Ramos (cell line): ENCODE results near the gene PEAK1.
"Not testable (repeated sequence)": the region's sequence is repeated elsewhere in the genome, so short reads cannot be mapped to it uniquely, and the experiment has no call there.

Experiments
- in situ Hi-C: fragments of 300-500 bp; cut with MboI; formaldehyde crosslinking; loops from one replicate; pipeline ENCODE4 v1.14.3; 2022; ENCODE audit warnings: low sequenced_read_pairs; ENCODE audit not compliant: unreplicated experiment

Gene PEAK1

GRCh38 chr15:77329202-77329601 is 90.7 kb downstream of the PEAK1 start:
- in situ Hi-C loops = no loop called here

GRCh38 chr15:77327844-77328529 is 91.9 kb downstream of the PEAK1 start:
- in situ Hi-C loops = no loop called here

DNA sequence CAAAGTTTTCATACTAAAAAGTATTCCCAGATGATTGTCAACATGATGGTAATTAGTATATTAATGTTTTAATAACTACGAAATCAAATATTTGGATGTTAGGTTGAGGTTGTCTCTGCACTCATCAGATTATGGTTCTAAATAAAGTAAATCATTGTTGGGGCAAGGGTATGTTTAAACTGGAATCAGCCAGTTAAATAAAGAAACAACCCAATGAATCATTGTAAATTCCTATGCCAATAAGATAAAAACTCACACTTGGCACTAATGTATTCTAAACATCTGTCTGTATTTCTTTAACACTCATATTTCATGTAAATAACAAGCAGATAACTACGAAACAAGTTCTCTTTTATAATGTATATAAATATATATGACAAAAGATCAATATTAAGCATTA is 92.7 kb downstream of the PEAK1 start:
- in situ Hi-C loops = no loop called here

DNA sequence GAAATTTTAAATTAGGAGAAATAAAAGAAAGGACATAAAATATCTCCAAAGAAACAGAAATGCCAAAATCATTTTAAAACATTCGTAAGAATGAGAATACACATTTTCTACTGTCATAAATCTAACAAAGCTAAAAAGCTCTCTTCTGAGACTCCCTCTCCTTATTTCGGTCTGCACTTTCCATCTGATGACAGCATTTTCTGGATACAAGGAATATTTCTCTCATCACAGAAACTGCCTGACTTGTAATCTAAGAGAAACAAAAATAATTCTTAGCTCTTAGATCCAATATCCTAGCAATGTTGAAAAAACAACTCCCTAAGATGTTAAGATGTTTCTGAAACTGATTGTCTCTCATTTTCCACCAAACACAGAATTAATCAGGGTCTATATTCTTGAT is 93.5 kb downstream of the PEAK1 start:
- in situ Hi-C loops = no loop called here

DNA sequence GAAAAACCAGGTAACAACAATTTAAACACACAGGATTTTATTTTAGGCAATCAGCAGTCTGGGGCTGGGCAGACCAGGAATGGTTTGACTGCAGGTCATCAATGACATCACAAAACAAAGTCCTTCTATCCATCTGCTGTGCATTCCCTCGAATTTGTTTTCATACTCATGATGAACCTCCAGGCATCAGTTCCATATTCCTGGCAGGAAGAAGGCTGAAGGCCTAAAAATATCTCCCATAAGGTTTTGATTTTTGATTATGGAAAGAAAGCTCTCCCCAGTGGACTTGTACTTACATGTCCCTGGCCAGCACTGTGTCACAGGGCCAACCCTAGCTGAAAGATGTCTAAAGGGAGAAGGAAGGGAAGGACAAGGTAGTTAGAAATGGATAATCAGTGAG is 107.4 kb downstream of the PEAK1 start:
- in situ Hi-C loops = no loop called here

DNA sequence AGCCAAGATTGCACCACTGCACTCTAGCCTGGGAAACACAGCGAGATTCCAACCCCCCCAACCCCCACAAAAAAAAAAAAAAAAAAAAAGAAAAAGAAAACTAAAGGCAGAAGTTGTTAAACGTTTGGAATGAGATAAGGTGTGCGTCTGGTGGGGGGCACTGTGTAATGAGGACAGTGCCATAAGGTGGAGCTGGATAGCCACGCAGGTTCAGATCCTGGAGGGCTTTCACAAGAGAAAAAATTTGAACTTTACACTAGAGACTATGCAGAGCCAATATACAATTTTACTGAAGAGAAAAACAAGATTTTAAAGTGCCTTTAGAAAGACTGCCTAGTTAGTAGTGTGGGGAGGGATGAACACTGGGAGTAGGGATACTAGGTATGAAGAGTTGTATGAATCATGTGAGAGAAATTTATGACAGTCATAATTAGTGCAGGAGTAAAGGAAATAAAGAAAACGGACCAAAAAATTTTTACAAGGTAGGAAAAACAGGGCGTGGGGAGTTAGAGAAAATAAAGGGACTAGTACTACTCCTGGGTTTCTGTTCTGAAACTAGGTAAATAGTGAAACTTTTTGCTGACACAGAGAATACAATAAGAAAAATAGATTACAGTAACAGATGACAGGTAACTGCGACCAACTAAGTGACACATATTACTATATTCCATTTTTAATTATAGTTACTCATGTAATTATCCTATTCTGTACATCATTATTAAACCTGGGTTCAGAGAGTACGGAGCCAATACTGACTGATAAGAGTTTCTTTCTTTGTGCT is 108.1 kb downstream of the PEAK1 start:
- in situ Hi-C loops = no loop called here

DNA sequence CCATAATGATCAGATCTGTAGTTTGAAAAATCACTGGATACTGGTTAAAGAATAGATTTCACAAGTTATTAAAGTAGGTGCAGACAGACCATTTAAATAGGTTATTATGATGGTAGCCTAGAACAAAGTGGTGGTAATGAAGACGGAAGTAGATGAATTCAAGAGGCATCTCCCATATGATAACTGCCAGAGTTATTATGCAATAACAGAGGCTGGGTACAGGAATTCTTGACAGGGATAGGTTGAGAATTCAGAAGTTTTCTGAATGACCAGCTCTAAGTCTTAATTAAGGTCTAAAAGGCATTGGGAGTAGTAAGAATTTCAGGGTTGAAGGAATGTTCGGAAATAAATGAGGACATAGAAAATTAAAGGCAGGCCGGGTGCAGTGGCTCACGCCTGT is 108.9 kb downstream of the PEAK1 start:
- in situ Hi-C loops = no loop called here

- in situ Hi-C loops = no loop called here
These were observed 110.5 kb downstream of the PEAK1 start for GRCh38 chr15:77309392-77309791.

DNA sequence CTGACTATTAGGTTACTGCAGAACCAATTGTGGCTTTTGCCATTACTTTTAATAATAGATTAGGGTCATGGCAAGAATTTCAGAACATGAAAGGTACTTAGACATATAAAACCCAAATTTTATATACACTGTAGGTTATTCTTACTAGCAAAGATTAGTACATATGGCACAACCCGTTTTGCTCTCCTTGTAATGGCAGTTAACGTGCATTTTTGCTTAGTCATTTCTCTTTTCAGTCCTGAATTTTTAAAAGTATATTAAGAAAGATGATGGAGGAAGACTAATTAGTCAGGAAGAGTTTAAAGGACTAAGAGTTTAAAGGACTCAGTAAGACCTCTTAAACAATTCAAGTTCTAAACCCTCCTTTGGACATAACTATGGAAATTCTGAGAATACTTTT is 114.0 kb downstream of the PEAK1 start:
- in situ Hi-C loops = no loop called here

- in situ Hi-C loops = no loop called here
These were observed 123.0 kb downstream of the PEAK1 start for GRCh38 chr15:77296773-77297337.

DNA sequence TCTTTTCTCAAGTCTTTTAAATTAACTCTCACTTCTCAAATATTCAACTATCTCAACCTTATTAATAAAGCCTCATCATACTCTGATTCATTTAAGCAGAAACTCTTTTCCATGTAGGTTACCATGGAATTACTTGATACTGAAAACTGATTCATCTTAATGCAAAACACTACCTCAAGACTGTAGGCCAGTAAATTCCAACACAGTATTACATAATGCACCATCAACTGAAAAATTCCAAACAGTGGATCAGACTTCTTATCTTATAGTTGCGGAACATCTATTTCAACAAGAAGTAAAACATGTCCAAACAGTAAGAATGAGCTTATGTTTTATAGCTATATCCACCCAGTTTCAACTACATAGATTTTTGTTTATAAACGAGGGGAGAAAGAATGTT is 124.5 kb downstream of the PEAK1 start:
- in situ Hi-C loops = no loop called here

- in situ Hi-C loops = no loop called here
These were observed 126.8 kb downstream of the PEAK1 start for GRCh38 chr15:77292969-77293558.

GRCh38 chr15:77291107-77291506 is 128.8 kb downstream of the PEAK1 start:
- in situ Hi-C loops = no loop called here

DNA sequence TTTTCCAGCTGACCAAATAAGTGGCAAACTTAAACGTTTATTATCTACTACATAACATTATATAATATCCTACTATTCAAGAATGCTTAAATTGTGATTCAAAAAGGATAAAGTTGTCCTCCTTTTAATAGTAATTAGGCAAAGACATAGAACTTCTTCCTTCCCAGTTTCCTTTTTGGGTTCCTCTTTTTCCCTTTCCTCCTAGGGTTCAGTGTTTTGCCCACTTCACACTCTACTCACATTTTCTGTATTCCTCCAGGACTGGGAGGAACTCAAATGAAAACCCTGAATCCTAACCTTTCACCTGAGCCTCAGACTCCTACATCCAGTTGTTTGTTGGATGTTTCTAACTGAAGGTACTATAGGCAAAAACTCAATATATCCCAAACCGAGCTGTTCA is 132.5 kb downstream of the PEAK1 start:
- in situ Hi-C loops = no loop called here

- in situ Hi-C loops = no loop called here
These were observed 134.6 kb downstream of the PEAK1 start for GRCh38 chr15:77285057-77285997.

DNA sequence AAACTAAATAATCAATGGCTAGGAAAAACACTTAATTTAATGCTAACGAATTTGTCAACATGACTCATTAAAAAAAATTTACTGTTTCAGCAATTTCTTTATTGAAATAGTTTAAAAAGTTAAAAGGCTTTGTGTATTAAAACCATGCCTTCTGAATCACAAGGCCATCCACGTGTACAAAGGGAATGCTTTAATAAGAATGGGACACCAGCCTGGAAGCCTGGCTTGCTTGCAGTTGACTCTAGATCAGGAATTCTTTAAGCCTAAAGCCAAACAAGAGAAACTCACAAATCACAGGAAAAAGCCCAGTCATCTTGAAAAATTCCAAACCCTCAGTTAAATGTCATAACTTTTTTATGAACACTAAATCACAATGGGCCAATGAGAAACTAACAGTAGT is 137.6 kb downstream of the PEAK1 start:
- in situ Hi-C loops = no loop called here

DNA sequence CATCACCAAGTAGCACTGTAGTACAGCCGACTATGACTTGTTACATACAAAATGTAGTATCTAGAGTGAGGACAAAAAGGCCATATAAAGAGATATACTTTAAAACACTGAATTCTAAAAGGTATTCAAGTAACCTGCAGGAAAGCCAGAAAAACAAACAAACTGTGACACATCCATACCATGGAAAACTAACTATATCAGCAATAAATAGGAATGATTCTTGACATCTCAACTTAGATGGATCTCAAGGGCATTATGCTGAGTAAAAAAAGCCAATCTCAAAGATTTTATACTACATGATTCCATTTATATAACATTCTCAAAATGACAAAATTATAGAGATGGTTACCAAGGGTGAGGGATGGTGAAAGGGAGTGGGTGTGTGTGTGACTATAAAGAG is 143.0 kb downstream of the PEAK1 start:
- in situ Hi-C loops = no loop called here

DNA sequence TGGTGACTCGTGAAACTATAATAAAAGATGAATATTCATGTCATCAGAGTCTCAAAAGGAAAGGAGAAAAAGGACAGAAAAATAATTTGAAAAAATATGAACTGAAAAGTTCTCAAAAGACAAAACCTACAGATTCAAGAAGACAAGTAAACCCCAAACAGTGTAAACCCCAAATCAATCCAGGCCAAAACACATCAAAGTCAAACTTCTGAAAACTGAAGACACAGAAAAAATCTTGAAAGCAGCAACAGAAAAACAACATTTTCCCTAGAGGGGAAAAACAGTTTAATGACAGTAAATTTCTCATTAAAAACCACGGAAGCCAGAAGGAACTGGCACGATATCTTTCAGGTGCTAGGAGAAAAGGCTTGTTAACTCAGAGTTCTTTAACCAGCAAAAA is 143.8 kb downstream of the PEAK1 start:
- in situ Hi-C loops = no loop called here

GRCh38 chr15:77273136-77273535 is 146.8 kb downstream of the PEAK1 start:
- in situ Hi-C loops = not testable (repeated sequence)

DNA sequence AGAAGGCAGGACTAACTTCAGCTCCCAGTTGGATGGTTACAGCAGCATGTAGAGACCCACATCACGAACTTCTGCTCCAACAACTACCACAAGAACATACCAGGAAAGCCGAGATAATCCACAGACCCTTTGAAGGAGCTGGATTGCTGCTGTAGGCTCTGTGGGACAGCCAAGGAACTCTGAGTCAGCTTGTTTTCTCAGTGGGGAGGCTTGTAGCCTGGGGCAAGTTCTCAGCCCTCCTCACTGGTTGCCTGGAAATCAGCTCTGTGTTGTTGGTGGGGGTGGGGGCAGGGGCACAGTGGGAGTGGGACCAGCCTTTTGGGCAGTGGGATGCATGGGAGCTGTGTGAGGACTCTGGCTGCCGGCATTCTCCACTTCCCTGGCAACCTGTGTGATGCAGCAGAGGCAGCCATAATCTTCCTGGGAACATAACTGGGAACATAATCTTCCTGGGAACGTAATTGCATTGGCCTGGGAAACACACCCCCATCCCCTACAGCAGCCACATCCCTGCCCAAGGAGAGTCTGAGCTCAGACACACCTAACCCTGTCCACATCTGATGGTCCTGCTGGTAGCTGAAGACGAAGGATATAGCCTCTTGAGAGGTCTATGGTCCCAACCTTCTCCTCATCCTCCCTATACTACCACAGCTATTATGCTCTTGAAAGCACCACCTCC is 153.1 kb downstream of the PEAK1 start:
- in situ Hi-C loops = no loop called here
